Left lung (tissue), 10 donors: ENCODE data around the gene CCDC85A. TPM values are rescaled to one million over a fixed set of nuclear protein-coding genes. Genes with fewer than 3 reads are reported as not detected.

ENCODE experiments used
- ATAC-seq: fragments of 200-7000 bp; cut with Tn5 transposase; one replicate; pipeline ENCODE4 v1.9.1; 2020; ENCODE audit warnings: moderate library complexity
- DNase-seq, 4 donors: peaks; one replicate each; pipeline ENCODE4 v3.0.0-alpha.2; 2013 to 2020
- H3K27ac ChIP-seq, 2 donors: fragments of 200-600 bp; sonication (generic) in 1 of 2; one replicate each; pipeline versions ENCODE4 v1.5.0 to v1.8.0; 2020 to 2021
- H3K27me3 ChIP-seq, 2 donors: fragments of 200-600 bp; sonication (generic) in 1 of 2; one replicate each; pipeline versions ENCODE4 v1.5.0 to v1.8.0; 2020 to 2021
- H3K36me3 ChIP-seq, 2 donors: fragments of 200-600 bp; sonication (generic) in 1 of 2; one replicate each; pipeline versions ENCODE4 v1.5.0 to v1.8.0; 2020 to 2021
- H3K4me1 ChIP-seq, 2 donors: fragments of 200-600 bp; one replicate each; pipeline ENCODE4 v1.8.0; 2021
- H3K4me3 ChIP-seq, 2 donors: fragments of 200-600 bp; sonication (generic) in 1 of 2; one replicate each; pipeline versions ENCODE4 v1.5.0 to v1.8.0; 2020 to 2021; ENCODE audit warnings: mild to moderate bottlenecking in 1 of 2
- H3K9me3 ChIP-seq, 2 donors: fragments of 200-600 bp; sonication (generic) in 1 of 2; one replicate each; pipeline versions ENCODE4 v1.5.0 to v1.8.0; 2020 to 2021
- CTCF ChIP-seq, 2 donors: fragments of 200-600 bp; sonication (generic) in 1 of 2; IDR thresholded peaks; one replicate each; pipeline versions ENCODE4 v1.5.0 to v1.8.0; 2021; ENCODE audit warnings: antibody characterized with exemption in 2 of 2
- intact Hi-C, 2 donors: fragments of 100-400 bp; cut with DNase I; formaldehyde crosslinking; loops; one replicate each; pipeline versions ENCODE4 v1.11.2 to v1.14.2; 2022
- polyA plus RNA-seq, 6 donors: library from polyadenylated mRNA; unstranded; fragments of 120-200 nt; gene quantifications; one replicate each; pipeline ENCODE4 v1.2.1, GENCODE V29; 2013; ENCODE audit not compliant: insufficient read length in 6 of 6
- total RNA-seq, 2 donors: library from RNA; stranded (reverse); fragmentation: NEBNext Ultra II Directional; extraction: Animal tissue kit (Norgen Biotek cat#: 25700); gene quantifications; one replicate each; pipeline ENCODE4 v1.2.1, GENCODE V29; 2021
- donor health status: DM: no; HTN: yes; CAD: no.
- donor health status: DM: no; HTN: no; CAD: no.

Gene CCDC85A
- total and polyA plus RNA-seq, 8 donors, result 1.2 to 8.7 (median 2.2) TPM

- Histone ChIP-seq H3K27ac (no peak overlapping the region), H3K4me1 (no peaks in the 10 kb centered on the region), H3K36me3 (no peaks in the 10 kb centered on the region), H3K9me3 (no peaks in the 10 kb centered on the region), H3K4me3 (no peak overlapping the region), H3K27me3 (no peaks in the 10 kb centered on the region)
- intact Hi-C loops, result no loop called here
- no peak for DNase-seq
- ATAC-seq, result no peak
- no peak for TF ChIP-seq CTCF (IDR thresholded peaks at IDR 0.05)
These were observed 76.6 kb downstream of the CCDC85A start for GRCh38 chr2:56260415-56260814.

GRCh38 chr2:56262241-56262640 is 78.5 kb downstream of the CCDC85A start:
- no peak for DNase-seq
- H3K4me1 ChIP-seq, result no peaks in the 10 kb centered on the region
- H3K27me3 ChIP-seq, result no peaks in the 10 kb centered on the region
- no peak for TF ChIP-seq CTCF (IDR thresholded peaks at IDR 0.05)
- H3K9me3 ChIP-seq, result no peaks in the 10 kb centered on the region
- H3K36me3 ChIP-seq, result no peaks in the 10 kb centered on the region
- intact Hi-C loops, result no loop called here
- ATAC-seq, result no peak
- no peak overlapping the region for H3K27ac ChIP-seq
- no peak overlapping the region for H3K4me3 ChIP-seq

GRCh38 chr2:56263876-56264275 is 80.1 kb downstream of the CCDC85A start:
- Histone ChIP-seq H3K4me1 (no peaks in the 10 kb centered on the region), H3K36me3 (no peaks in the 10 kb centered on the region), H3K9me3 (no peaks in the 10 kb centered on the region), H3K4me3 (no peak overlapping the region), H3K27ac (no peak overlapping the region), H3K27me3 (no peaks in the 10 kb centered on the region)
- DNase-seq, result no peak
- no peak for ATAC-seq
- TF ChIP-seq CTCF (IDR thresholded peaks at IDR 0.05), result no peak
- intact Hi-C loops, result no loop called here

- no peak for DNase-seq
- H3K9me3 ChIP-seq, result no peaks in the 10 kb centered on the region
- ATAC-seq, result no peak
- TF ChIP-seq CTCF (IDR thresholded peaks at IDR 0.05), result no peak
- intact Hi-C loops, result no loop called here
- no peak overlapping the region for H3K4me3 ChIP-seq
- H3K27ac ChIP-seq, result no peak overlapping the region
- H3K36me3 ChIP-seq, result no peaks in the 10 kb centered on the region
- no peaks in the 10 kb centered on the region for H3K27me3 ChIP-seq
- no peaks in the 10 kb centered on the region for H3K4me1 ChIP-seq
These were observed 83.1 kb downstream of the CCDC85A start for GRCh38 chr2:56266761-56267414.

- intact Hi-C loops, result no loop called here
- no peak for TF ChIP-seq CTCF (IDR thresholded peaks at IDR 0.05)
- DNase-seq, result no peak
- H3K4me1 ChIP-seq, result no peaks in the 10 kb centered on the region
- H3K27me3 ChIP-seq, result no peaks in the 10 kb centered on the region
- H3K27ac ChIP-seq, result no peak overlapping the region
- H3K9me3 ChIP-seq, result no peaks in the 10 kb centered on the region
- no peak overlapping the region for H3K4me3 ChIP-seq
- no peak for ATAC-seq
- H3K36me3 ChIP-seq, result no peaks in the 10 kb centered on the region
These were observed 83.6 kb downstream of the CCDC85A start for GRCh38 chr2:56267415-56267788.
